H9 (cell line): ENCODE data around the gene TMEM191C. TPM values are rescaled to one million over a fixed set of nuclear protein-coding genes. Genes with fewer than 3 reads are reported as not detected.

Experiments used
- total RNA-seq: library from RNA; stranded (reverse); gene quantifications from 2 replicates; pipeline ENCODE4 v1.2.1, GENCODE V29; 2021

The TMEM191C gene
- total RNA-seq, 1 experiment from 2014 or later = 4.2 TPM

Other genes starting within 250 kb of the TMEM191C start
- 0.39 and 0.77 TPM in 2 replicates for gene RIMBP3B, start 83.6 kb upstream of the TMEM191C start, total RNA-seq
- 22.8 and 24.9 TPM in 2 replicates for gene HIC2, start 50.0 kb upstream of the TMEM191C start, total RNA-seq
- 0.22 and 0.44 TPM in 2 replicates for gene RIMBP3C, start 84.1 kb downstream of the TMEM191C start, total RNA-seq
- gene UBE2L3, start 100.3 kb downstream of the TMEM191C start, total RNA-seq = 78.7 and 79.7 TPM in 2 replicates
- gene YDJC, start 162.6 kb downstream of the TMEM191C start, total RNA-seq = 29.8 and 30.2 TPM in 2 replicates
- gene CCDC116, start 165.4 kb downstream of the TMEM191C start, total RNA-seq = 0.22 and 0.63 TPM in 2 replicates
- 36.0 TPM in 2 replicates for gene SDF2L1, start 174.9 kb downstream of the TMEM191C start, total RNA-seq
- 35.5 and 35.9 TPM in 2 replicates for gene PPIL2, start 198.6 kb downstream of the TMEM191C start, total RNA-seq